HEK293 (cell line): Measurements from ENCODE around the gene PCBP4.
A peak's percentile ranks its signal among the peaks of the same experiment; 100 is the strongest.

Experiments
- CTCF ChIA-PET: fragments of 350-600 bp; formaldehyde crosslinking; extraction: SDS; loops from one replicate; lab custom pipeline; 2021; ENCODE audit warnings: antibody characterized with exemption; lab: Yijun Ruan, JAX
- POLR2A ChIA-PET: fragments of 300-600 bp; formaldehyde crosslinking; extraction: SDS; loops from one replicate; lab custom pipeline; 2020; ENCODE audit warnings: antibody characterized with exemption, inconsistent platforms; lab: Yijun Ruan, JAX
- H3K27ac ChIP-seq: fragments of 200-500 bp; sonication (Bioruptor generic); 2 replicates; pipeline ENCODE4 v1.5.1; 2014; ENCODE audit warnings: low read depth, low read length, control low read depth, inconsistent platforms; ENCODE audit errors: extremely low read depth
- H3K36me3 ChIP-seq, 2 experiments: fragments of 200-500 bp in 1 of 2; sonication (Bioruptor generic) in 1 of 2; 1 replicate in 1 of 2; 2 replicates in 1 of 2; pipeline ENCODE4 v1.5.1; 2014 to 2017; ENCODE audit warnings: inconsistent platforms in 2 of 2, low read length in 2 of 2; ENCODE audit not compliant: control insufficient read depth in 2 of 2, insufficient read depth in 1 of 2
- H3K4me1 ChIP-seq: fragments of 200-500 bp; sonication (Bioruptor generic); 2 replicates; pipeline ENCODE4 v1.5.1; 2014; ENCODE audit warnings: mild to moderate bottlenecking, low read length, inconsistent platforms; ENCODE audit not compliant: control insufficient read depth, insufficient read depth
- H3K4me3 ChIP-seq: 2 replicates; pipeline ENCODE4 v1.5.1; 2011; ENCODE audit warnings: low read depth, mild to moderate bottlenecking, control low read depth, low read length, moderate library complexity
- H3K9me3 ChIP-seq: fragments of 200-500 bp; sonication (Bioruptor generic); 2 replicates; pipeline ENCODE4 v1.5.1; 2014; ENCODE audit warnings: low read depth, low read length, inconsistent platforms; ENCODE audit not compliant: control insufficient read depth, insufficient read depth
- EGR2 ChIP-seq: fragments of 450-650 bp; formaldehyde crosslinking; IDR thresholded peaks from 2 replicates; pipeline ENCODE4 v1.5.1; 2016; ENCODE audit warnings: low read depth, missing biosample characterization, missing genetic modification characterization
- HOXA7 ChIP-seq: sonication (generic); formaldehyde crosslinking; IDR thresholded peaks from 2 replicates; pipeline ENCODE4 v1.8.1; 2022; ENCODE audit warnings: missing genetic modification reagents, borderline replicate concordance
- INSM2 ChIP-seq: fragments of 450-650 bp; formaldehyde crosslinking; IDR thresholded peaks from 2 replicates; pipeline ENCODE4 v1.5.1; 2016; ENCODE audit warnings: missing biosample characterization, missing genetic modification characterization
- OSR2 ChIP-seq: fragments of 450-650 bp; formaldehyde crosslinking; IDR thresholded peaks from 2 replicates; pipeline ENCODE4 v1.5.1; 2016; ENCODE audit warnings: missing biosample characterization, missing genetic modification characterization
- RBAK ChIP-seq: fragments of 450-650 bp; formaldehyde crosslinking; IDR thresholded peaks from 2 replicates; pipeline ENCODE4 v1.5.1; 2016; ENCODE audit warnings: missing biosample characterization, missing genetic modification characterization
- ZBTB8A ChIP-seq: fragments of 450-650 bp; formaldehyde crosslinking; IDR thresholded peaks from 2 replicates; pipeline ENCODE4 v1.5.1; 2016; ENCODE audit warnings: missing biosample characterization, missing genetic modification characterization
- ZNF146 ChIP-seq: fragments of 450-650 bp; formaldehyde crosslinking; IDR thresholded peaks from 2 replicates; pipeline ENCODE4 v1.5.1; 2016; ENCODE audit warnings: missing biosample characterization, missing genetic modification characterization
- ZNF2 ChIP-seq: fragments of 450-650 bp; formaldehyde crosslinking; IDR thresholded peaks from 2 replicates; pipeline ENCODE4 v1.5.1; 2016; ENCODE audit warnings: missing biosample characterization, missing genetic modification characterization
- ZNF274 ChIP-seq, 2 experiments: fragments of 200-500 bp in 1 of 2; fragments of 450-650 bp in 1 of 2; sonication (Bioruptor generic) in 1 of 2; formaldehyde crosslinking in 1 of 2; IDR thresholded peaks; 2 replicates each; pipeline versions ENCODE4 v1.5.1 to v1.6.1; 2014 to 2016; ENCODE audit warnings: borderline replicate concordance in 1 of 2, inconsistent platforms in 1 of 2, low read length in 1 of 2, missing biosample characterization in 1 of 2, missing genetic modification characterization in 1 of 2
- ZNF341 ChIP-seq: fragments of 450-650 bp; formaldehyde crosslinking; IDR thresholded peaks from 2 replicates; pipeline ENCODE4; 2016; ENCODE audit warnings: low read depth, missing biosample characterization, missing genetic modification characterization
- ZNF362 ChIP-seq: fragments of 450-650 bp; formaldehyde crosslinking; IDR thresholded peaks from 2 replicates; pipeline ENCODE4 v1.5.1; 2016; ENCODE audit warnings: missing biosample characterization, missing genetic modification characterization
- ZNF37A ChIP-seq: fragments of 450-650 bp; IDR thresholded peaks from 2 replicates; pipeline ENCODE4 v1.5.1; 2018; ENCODE audit warnings: missing biosample characterization, missing genetic modification characterization
- ZNF548 ChIP-seq: fragments of 450-650 bp; formaldehyde crosslinking; IDR thresholded peaks from 2 replicates; pipeline ENCODE4 v1.5.1; 2016; ENCODE audit warnings: missing biosample characterization, missing genetic modification characterization
- ZNF561 ChIP-seq: fragments of 450-650 bp; IDR thresholded peaks from 2 replicates; pipeline ENCODE4 v1.5.1; 2018; ENCODE audit warnings: missing biosample characterization, missing genetic modification characterization, borderline replicate concordance
- ZNF624 ChIP-seq: fragments of 450-650 bp; formaldehyde crosslinking; IDR thresholded peaks from 2 replicates; pipeline ENCODE4 v1.5.1; 2017; ENCODE audit warnings: missing biosample characterization, missing genetic modification characterization
- ZNF629 ChIP-seq: fragments of 450-650 bp; formaldehyde crosslinking; IDR thresholded peaks from 2 replicates; pipeline ENCODE4 v1.5.1; 2017; ENCODE audit warnings: missing biosample characterization, missing genetic modification characterization
- ZNF654 ChIP-seq: fragments of 450-650 bp; formaldehyde crosslinking; IDR thresholded peaks from 2 replicates; pipeline ENCODE4 v1.5.1; 2016; ENCODE audit warnings: low read depth, missing biosample characterization, missing genetic modification characterization
- ZNF664 ChIP-seq: fragments of 450-650 bp; formaldehyde crosslinking; IDR thresholded peaks from 2 replicates; pipeline ENCODE4 v1.5.1; 2016; ENCODE audit warnings: missing biosample characterization, missing genetic modification characterization
- ZNF707 ChIP-seq: fragments of 450-650 bp; formaldehyde crosslinking; IDR thresholded peaks from 2 replicates; pipeline ENCODE4 v1.5.1; 2016; ENCODE audit warnings: missing biosample characterization, missing genetic modification characterization
- ZNF76 ChIP-seq: fragments of 450-650 bp; formaldehyde crosslinking; IDR thresholded peaks from 2 replicates; pipeline ENCODE4; 2016; ENCODE audit warnings: low read depth, missing biosample characterization, missing genetic modification characterization, borderline replicate concordance
- ZNF785 ChIP-seq: fragments of 450-650 bp; formaldehyde crosslinking; IDR thresholded peaks from 2 replicates; pipeline ENCODE4 v1.5.1; 2016; ENCODE audit warnings: missing biosample characterization, missing genetic modification characterization
- ZNF791 ChIP-seq: fragments of 450-650 bp; formaldehyde crosslinking; IDR thresholded peaks from 2 replicates; pipeline ENCODE4 v1.5.1; 2016; ENCODE audit warnings: missing biosample characterization, missing genetic modification characterization
- ZNF792 ChIP-seq: fragments of 450-650 bp; formaldehyde crosslinking; IDR thresholded peaks from 2 replicates; pipeline ENCODE4 v1.5.1; 2016; ENCODE audit warnings: missing biosample characterization, missing genetic modification characterization
- ZSCAN4 ChIP-seq: fragments of 450-650 bp; formaldehyde crosslinking; IDR thresholded peaks from 2 replicates; pipeline ENCODE4 v1.5.1; 2017; ENCODE audit warnings: missing biosample characterization, missing genetic modification characterization
- TF ChIP-seq, protein P1 (sequence below): fragments of 450-650 bp; formaldehyde crosslinking; IDR thresholded peaks from 2 replicates; pipeline ENCODE4 v1.5.1; 2016; ENCODE audit warnings: missing biosample characterization, missing genetic modification characterization
- TF ChIP-seq, protein P2 (sequence below): fragments of 450-650 bp; formaldehyde crosslinking; IDR thresholded peaks from 2 replicates; pipeline ENCODE4 v1.5.1; 2017; ENCODE audit warnings: missing biosample characterization, missing genetic modification characterization
- TF ChIP-seq, protein P3 (sequence below): fragments of 450-650 bp; IDR thresholded peaks from 2 replicates; pipeline ENCODE4 v1.5.1; 2018; ENCODE audit warnings: missing biosample characterization, mild to moderate bottlenecking, missing genetic modification characterization

The PCBP4 gene

GRCh38 chr3:51982352-51982837 is 15.1 kb upstream of the PCBP4 start (continued):
- no peak for TF ChIP-seq ZNF362 (tag by site-specific recombination)
- no peak for TF ChIP-seq ZNF76 (tag by site-specific recombination)
- no peak for TF ChIP-seq ZNF785 (tag by site-specific recombination)
- TF ChIP-seq ZSCAN4 = no peak
- no peak for TF ChIP-seq ZNF792 (tag by site-specific recombination)
- TF ChIP-seq ZNF341 (tag by site-specific recombination) = peak; percentile 47
- TF ChIP-seq, protein P1, sequence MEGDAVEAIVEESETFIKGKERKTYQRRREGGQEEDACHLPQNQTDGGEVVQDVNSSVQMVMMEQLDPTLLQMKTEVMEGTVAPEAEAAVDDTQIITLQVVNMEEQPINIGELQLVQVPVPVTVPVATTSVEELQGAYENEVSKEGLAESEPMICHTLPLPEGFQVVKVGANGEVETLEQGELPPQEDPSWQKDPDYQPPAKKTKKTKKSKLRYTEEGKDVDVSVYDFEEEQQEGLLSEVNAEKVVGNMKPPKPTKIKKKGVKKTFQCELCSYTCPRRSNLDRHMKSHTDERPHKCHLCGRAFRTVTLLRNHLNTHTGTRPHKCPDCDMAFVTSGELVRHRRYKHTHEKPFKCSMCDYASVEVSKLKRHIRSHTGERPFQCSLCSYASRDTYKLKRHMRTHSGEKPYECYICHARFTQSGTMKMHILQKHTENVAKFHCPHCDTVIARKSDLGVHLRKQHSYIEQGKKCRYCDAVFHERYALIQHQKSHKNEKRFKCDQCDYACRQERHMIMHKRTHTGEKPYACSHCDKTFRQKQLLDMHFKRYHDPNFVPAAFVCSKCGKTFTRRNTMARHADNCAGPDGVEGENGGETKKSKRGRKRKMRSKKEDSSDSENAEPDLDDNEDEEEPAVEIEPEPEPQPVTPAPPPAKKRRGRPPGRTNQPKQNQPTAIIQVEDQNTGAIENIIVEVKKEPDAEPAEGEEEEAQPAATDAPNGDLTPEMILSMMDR (tag by site-specific recombination) = peak; percentile 94
- TF ChIP-seq ZNF664 = no peak
- TF ChIP-seq, all 188 proteins: peak for 8

DNA sequence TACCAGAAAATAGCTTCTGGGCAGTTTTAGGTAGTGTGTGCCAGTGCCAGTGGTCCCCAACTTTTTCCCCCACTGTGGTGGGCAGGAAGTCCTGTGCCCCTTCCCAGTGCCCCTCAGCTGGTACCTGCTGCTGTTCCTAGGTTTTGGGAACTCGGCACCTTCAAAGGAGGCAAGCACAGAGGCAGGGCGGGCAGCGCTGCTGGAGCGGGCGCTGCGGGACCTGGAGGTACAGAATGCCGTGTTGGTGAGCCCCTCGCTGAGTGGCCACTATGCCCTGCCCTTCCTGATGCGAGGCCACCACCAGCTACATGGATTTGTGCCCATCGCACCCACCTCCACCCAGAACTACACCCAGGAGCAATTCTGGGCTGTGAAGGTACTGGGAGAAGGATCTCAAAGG is 13.0 kb upstream of the PCBP4 start:
- no peak overlapping the region for H3K4me3 ChIP-seq
- no peak for TF ChIP-seq RBAK (tag by site-specific recombination)
- no peak for TF ChIP-seq ZNF624 (tag by site-specific recombination)
- no peak for TF ChIP-seq ZNF791 (tag by site-specific recombination)
- no peak for TF ChIP-seq HOXA7 (CRISPR knock-in tag)
- TF ChIP-seq, protein P2, sequence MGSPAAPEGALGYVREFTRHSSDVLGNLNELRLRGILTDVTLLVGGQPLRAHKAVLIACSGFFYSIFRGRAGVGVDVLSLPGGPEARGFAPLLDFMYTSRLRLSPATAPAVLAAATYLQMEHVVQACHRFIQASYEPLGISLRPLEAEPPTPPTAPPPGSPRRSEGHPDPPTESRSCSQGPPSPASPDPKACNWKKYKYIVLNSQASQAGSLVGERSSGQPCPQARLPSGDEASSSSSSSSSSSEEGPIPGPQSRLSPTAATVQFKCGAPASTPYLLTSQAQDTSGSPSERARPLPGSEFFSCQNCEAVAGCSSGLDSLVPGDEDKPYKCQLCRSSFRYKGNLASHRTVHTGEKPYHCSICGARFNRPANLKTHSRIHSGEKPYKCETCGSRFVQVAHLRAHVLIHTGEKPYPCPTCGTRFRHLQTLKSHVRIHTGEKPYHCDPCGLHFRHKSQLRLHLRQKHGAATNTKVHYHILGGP (tag by site-specific recombination) = no peak
- no peak for TF ChIP-seq ZNF707 (tag by site-specific recombination)
- no peak for TF ChIP-seq ZBTB8A (tag by site-specific recombination)
- no peak for TF ChIP-seq ZNF274 (IDR thresholded peaks at IDR 0.05; ENCODE audit: low read length)
- no peak for TF ChIP-seq ZNF274 (tag by site-specific recombination; IDR thresholded peaks at IDR 0.05; ENCODE audit: borderline replicate concordance)
- no peak for TF ChIP-seq EGR2 (tag by site-specific recombination)
- no peak for TF ChIP-seq ZNF629 (tag by site-specific recombination)
- no peaks in the 10 kb centered on the region for H3K9me3 ChIP-seq
- ChIA-PET CTCF (no interaction called here), POLR2A (interaction anchor here (1.2 kb wide), 1 partner anchor 11 kb away, joined by 5 read pairs; no protein-coding TSS in a partner anchor)
- peaks cover 0 to 8% of the 10 kb centered on the region in 2 experiments; a peak in 1 of 3 replicates for H3K36me3 ChIP-seq
- H3K27ac ChIP-seq = no peak overlapping the region
- no peaks in the 10 kb centered on the region for H3K4me1 ChIP-seq

GRCh38 chr3:51978143-51978502 is 10.9 kb upstream of the PCBP4 start:
- no peak overlapping the region for H3K27ac ChIP-seq
- H3K4me1 ChIP-seq = no peaks in the 10 kb centered on the region
- POLR2A ChIA-PET = no interaction called here
- H3K4me3 ChIP-seq = no peak overlapping the region
- H3K36me3 ChIP-seq = peaks cover 0 to 8% of the 10 kb centered on the region in 2 experiments; a peak in 1 of 3 replicates
- H3K9me3 ChIP-seq = no peaks in the 10 kb centered on the region
- CTCF ChIA-PET = interaction anchor here (1.2 kb wide), 1 partner anchor 38 kb away, joined by 3 read pairs; no protein-coding TSS in a partner anchor
- TF ChIP-seq ZNF146 (tag by site-specific recombination) (no peak), OSR2 (tag by site-specific recombination) (no peak), ZNF654 (tag by site-specific recombination) (no peak), ZNF548 (tag by site-specific recombination) (no peak), ZNF37A (tag by site-specific recombination) (no peak), ZNF561 (tag by site-specific recombination) (no peak), INSM2 (tag by site-specific recombination) (no peak), ZNF2 (tag by site-specific recombination) (no peak)
- TF ChIP-seq, protein P3, sequence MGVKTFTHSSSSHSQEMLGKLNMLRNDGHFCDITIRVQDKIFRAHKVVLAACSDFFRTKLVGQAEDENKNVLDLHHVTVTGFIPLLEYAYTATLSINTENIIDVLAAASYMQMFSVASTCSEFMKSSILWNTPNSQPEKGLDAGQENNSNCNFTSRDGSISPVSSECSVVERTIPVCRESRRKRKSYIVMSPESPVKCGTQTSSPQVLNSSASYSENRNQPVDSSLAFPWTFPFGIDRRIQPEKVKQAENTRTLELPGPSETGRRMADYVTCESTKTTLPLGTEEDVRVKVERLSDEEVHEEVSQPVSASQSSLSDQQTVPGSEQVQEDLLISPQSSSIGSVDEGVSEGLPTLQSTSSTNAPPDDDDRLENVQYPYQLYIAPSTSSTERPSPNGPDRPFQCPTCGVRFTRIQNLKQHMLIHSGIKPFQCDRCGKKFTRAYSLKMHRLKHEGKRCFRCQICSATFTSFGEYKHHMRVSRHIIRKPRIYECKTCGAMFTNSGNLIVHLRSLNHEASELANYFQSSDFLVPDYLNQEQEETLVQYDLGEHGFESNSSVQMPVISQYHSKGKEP (tag by site-specific recombination) = no peak
